SU-DHL-6 (cell line): ENCODE data around the gene GOLGA3.

ENCODE experiments used
- CTCF ChIP-seq: fragments of 200-600 bp; sonication (generic); IDR thresholded peaks from one replicate; pipeline ENCODE4 v1.5.1; 2017; ENCODE audit warnings: antibody characterized with exemption, mild to moderate bottlenecking, low read length, moderate library complexity; ENCODE audit not compliant: insufficient read depth, poor library complexity, severe bottlenecking
- EZH2phosphoT487 ChIP-seq: fragments of 200-600 bp; sonication (generic), shearing (Covaris generic); conservative IDR thresholded peaks from 2 replicates; pipeline ENCODE4 v1.6.1; 2018; ENCODE audit warnings: mild to moderate bottlenecking, antibody characterized with exemption, low read length, moderate library complexity, mixed read lengths

GRCh38 chr12:132869551-132869950, 40.9 kb upstream of the GOLGA3 start:
- no peak for TF ChIP-seq CTCF
- TF ChIP-seq EZH2phosphoT487, result no peak
